Measurements from ENCODE around the gene GYG2.

DNA sequence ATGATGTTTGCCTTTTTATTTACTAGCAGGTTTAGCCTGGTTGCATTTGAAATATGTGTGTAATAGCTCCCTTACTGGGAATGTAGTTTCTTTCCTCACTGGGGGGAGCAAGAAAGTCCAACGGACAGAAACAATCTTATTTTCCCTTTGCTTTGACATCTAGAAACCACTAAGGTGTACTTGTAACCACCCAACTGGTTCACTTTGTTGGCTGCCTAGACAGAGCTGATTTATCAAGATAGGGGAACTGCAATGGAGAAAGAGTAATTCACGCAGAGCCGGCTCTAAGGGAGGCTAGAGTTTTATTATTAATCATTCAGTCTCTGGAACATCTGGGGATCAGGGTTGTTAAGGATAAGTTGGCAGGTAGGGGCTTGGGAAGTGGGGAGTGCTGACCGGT is 46.6 kb upstream of the GYG2 start:
- TF ChIP-seq CTCF (IDR thresholded peaks at IDR 0.05; ENCODE audit: insufficient read depth, low read length, poor library complexity, severe bottlenecking) = no peak
- no peak for TF ChIP-seq EZH2phosphoT487 (conservative IDR thresholded peaks at IDR 0.05; ENCODE audit: low read length)

All from SU-DHL-6 (cell line).